Activated CD8-positive, alpha-beta memory T cell treated with anti-CD3 and anti-CD28 coated beads, Interleukin-2, amount 50 U/mL, for 24 hours (primary cell): ENCODE data around the gene HOXA1.

Experiments
- DNase-seq: peaks from one replicate; pipeline ENCODE4 v3.0.0-alpha.2; 2020; ENCODE audit errors: extremely low read depth

The HOXA1 gene

DNA sequence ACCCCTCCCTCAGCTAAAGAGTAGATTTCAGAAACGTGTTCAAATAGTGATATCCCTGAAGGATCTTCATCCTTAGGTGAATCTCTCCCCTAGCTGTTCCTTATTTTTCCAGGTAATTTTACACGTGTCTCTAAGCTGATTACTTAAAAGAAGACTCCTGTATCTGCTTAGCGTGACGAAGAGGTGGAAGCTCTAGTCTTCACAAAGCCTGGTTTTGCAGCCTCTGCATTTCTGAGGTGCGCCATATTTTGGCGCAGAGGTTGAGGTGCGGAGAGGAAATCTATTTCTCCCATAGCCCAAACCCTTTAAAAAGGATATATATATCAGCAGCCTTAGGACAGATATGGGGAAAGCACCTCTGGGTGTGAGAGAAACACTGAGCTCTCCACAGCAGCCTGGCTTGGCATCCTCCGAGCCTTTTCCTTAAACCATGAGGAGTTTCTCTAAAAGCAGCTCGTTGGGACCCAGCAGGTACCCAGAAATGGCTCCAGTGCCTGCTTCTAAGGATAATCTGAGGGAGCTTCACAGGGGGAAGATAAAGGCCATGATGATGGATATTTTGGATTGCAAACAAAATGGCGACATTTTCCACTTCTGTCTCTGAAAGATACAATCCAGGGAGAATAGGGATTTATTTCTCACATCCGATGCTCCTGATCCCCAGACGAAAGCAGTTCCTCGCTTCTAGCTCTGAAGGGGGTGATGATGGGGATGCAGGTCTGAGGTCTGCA lies 9.7 kb upstream of the HOXA1 start:
- DNase-seq: no peak

DNA sequence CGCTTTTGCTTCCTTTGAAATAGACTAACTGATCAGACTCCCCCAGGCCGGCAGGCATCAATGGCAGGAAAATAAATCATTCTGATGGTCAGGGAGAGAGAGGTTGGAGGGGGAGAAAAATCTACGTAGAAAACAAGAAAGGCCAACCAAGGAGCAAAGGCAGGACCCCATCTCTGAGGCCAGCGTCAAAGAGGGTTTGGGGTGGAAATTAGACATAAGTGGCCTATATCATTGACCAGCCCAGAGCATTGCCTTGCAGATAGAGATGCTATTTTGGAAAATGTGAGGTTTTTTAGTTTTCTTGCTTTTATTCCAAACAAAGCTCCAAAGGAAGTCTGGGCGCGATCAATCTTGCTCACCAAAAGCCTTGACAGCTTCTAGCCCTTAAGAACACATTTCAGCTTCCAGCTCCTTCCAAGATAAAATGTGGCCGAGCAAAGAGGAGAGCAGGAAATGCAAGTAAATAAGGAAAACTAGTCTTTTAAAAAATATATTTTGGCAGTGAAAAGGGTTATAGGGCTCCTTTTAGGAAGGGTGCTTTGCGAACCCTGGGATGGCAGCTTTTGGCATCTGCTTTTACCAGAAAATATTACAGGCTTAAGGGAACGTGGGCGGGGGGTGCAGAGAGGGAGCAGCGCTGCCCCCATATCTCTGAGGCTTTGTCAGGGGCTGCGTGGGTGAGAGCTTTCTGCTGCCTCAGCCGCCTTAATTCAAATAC lies 8.7 kb upstream of the HOXA1 start:
- DNase-seq: no peak

DNA sequence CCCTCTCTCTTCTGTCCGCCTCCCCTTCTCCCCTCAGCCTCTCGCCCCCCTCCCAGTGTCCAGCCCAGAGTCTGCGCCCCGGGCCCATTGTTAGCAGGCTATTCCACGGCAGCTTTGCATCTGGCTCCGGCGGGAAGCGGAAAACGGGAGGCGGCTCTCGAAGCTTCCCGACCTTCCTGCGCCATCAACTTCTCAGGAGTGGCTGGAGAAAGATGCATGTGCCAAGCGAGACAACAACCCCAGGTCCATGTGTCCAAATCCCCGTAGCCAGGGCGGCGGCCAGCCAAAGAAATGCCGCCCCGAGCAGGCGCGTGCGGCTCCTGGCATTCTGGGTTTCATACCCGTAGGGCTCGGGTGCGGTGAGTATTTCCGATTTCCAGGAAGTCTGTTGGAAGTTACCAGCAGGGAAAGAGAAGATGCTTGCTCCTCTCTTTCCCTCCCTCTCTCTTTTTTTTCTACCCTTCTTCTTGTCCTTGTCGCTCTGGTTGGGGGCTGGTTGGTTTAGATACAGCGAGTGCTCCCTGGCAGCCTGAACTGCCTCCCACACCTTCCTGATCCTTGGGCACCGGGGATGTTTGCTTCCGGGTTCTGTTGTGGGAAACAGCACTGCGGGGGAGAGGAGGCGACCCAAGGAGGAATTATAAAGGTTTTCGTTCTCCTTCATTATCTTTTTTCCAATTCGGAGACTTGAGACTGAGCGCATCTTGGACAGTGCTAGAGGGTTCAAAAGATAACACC lies 7.9 kb upstream of the HOXA1 start:
- DNase-seq: no peak

DNA sequence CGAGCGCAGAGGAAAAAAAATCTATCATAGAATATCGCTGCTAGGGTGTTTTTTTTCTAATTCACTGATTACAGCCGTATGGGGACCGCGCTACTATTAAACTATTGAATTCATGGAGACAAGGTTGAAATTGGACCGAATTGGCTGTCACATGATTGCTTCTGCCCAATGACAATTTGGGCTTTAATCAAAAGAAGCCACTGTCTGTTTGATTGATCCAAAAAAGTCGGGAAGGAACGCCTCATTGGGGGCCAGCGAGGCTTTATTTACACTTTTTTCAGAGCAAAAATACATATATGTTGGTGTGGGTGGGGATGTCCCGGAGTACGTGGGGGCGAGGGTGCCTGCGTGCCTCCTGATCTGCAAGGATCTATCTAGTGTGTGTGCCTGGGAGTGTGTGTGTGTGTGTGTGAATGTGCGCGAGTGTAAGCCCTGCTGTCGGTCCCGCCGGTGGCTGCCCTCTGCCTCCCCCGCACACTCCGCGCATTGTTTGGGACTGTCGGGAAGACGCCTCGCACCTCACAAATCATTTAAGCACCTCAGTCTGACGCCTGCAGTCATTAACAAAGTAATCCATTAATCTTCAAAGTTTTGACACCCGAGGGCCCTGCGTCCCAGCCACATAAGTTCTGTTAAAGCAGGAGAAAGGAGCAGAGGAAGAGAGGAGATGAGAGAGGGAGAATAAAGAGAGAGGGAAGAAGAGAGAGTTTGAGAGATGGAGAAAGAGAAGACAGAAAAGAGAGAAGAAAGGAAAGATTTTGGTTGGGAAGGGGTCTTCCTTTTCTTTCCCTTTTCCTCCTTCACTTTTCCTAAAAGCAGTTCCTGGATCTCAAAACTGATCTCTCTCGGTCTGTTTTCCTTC lies 7.0 kb upstream of the HOXA1 start, which contains the start of gene HOXA2:
Gene HOXA2 (minus strand): TSS at position 103 of the 862 bp plus-strand sequence. CDS start 183 bp downstream, outside the sequence.
- DNase-seq: no peak

DNA sequence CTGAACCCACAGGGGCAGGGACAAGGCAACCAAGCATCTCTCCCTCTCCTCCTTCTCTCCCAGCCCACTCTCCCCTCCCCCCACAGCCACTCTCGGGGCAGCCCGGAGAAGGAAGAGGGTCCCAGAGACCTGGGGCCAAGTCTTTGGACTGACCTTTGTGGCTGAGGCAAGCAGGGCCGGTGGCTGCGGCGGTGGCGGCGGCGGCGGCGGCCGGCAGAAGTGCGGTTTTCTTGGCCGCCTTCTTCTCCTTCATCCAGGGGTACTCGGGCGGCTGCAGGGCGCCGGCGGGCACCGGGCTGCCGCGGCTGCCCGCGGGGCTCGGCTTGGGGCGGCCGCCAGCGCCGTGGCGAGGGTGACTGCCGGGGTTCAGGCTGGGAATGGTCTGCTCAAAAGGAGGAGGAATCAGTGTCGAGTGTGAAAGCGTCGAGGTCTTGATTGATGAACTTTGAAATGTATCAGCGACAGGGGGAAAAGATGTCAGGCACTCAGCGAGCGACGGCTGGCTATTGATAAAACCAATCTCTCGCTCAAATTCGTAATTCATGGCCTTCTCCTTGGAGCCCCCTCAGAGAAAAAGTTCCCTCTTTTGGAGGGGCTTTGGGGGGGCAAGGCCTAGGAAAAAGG lies 6.3 kb upstream of the HOXA1 start:
- no peak for DNase-seq

DNA sequence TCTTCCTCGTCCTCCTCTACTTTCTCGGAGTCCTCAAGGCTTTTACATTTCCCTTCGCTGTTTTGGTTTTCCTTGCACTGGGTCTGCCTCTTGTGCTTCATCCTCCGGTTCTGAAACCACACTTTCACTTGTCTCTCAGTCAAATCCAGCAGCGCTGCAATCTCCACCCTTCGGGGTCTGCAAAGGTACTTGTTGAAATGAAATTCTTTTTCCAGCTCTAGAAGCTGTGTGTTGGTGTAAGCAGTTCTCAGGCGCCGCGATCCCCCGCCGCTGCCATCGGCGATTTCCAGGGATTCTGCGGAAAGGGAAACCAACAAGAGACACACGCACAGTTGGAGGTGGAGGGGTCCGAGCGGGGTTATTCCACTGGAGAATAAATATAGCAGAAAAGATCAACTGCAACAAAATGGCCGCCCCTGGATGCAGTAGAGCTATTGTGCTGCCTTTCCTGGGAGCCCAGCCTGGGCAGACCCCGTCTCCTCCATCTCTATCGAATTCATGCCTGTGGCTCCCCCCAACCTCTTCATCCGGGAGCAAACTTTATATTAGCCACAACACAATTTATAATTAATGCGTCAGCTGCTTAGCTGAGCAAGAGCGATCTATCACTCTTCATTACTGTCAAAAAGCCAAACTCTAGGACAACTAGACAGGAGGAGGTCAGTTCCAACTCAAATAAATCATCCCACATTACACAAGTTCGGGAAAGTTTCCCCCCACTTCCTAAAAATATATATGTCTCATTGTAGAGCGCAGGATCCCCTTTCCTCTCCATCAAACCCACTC lies 5.6 kb upstream of the HOXA1 start:
- DNase-seq: no peak

DNA sequence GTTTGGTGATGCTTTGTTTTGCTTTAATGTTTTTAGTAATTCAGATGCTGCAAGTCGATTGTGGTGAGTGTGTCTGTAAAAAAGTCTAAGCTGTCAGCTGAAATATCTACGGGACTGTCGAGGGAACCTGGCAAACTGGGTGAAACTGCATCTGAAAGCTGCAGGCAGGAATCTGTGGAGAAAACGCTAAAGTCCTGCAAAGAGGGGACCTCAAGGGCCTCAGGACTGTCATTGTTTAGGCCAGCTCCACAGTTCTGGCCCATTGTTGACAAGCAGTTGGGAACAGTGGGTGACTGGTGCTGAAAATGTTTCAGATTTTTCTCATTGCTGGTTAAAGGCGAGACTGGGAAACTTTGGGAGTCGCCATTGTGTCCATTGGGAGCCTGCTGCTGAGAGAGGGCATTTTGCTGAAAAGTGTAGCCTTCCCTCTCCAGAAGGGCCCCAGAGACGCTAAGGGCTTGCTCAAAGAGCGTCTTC lies 4.9 kb upstream of the HOXA1 start:
- no peak for DNase-seq

DNA sequence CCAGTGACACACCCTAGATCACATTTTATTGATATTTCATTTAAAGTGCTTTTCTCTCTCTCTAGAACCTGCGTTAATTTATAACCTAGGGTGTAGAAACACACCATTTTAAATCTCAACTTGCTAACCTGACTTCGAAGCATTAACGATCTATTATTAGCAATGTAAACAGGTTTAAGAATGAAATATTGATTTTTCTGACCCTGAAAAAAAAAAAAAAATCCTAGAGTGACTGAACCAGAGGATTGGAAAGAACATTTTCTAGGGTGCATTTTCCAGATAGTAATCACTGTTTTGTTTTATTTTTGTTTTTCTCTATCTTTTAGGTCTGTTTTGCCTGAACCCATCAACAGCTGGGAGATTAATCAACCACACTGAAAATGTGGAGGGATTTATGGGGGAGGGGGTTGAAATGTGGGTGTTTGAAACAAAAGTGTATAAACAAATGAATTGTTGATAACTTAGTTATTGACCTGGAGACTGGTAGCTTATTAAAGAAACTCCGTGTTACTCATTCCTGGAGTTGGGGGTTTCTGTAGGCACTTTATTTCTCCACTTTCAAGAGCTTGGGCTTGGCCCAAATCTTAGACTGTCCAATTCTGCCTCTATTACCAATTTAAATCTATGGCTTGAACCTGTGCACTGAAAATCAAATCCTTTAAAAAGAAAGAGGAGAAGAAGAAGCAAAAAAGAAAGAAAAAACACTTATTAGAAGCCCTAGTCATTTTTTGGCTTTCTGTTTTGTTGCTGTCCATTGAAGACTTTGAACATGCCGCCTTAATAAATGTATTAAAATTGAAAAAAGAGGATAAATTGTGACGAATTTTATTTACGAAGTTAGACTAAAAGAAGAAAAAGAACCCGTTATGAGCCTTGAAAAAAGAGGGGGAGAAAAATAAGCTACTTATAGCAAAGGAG lies 3.9 kb upstream of the HOXA1 start:
- DNase-seq: no peak

DNA sequence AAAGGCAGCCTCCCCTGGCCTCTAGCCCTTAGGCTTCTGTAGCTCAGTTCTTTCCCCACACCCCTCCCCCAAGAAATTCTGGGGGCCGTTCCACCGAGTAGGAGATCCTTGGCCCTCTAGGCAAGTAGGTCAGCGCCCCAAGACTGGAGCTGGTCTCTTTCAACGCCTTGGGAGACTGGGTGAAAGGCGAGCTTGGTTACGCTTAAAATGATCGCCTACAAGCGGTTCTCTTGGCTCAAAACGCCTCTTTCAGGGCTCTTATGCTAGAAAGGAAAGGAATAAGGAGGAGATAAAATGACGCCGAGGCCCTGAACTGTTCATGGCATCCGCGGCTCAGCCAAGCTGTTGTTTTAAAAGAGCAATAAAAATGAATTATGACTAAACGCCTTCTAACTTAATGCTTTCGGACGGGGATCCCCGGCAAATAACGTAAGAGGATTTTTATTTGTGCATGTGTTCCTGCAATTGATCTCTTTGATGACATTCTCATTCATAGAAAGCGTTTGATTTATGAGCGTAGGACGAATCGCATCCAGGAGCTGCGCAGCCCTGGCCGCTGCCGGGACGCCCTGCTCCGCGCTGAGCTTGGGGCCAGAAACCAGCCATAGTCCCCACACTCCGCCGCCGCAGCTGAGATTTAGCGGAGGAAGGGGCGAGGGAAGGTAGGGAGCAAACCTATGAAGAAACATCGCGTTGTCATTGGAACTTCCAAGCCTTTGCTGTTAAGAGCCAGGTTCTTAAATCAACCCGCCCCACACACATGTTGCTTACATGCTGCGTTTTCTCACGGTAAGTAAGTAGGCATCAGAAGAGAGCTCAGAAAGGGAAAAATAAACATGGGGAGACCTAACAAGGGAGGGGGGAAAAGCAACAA lies 3.0 kb upstream of the HOXA1 start:
- no peak for DNase-seq

DNA sequence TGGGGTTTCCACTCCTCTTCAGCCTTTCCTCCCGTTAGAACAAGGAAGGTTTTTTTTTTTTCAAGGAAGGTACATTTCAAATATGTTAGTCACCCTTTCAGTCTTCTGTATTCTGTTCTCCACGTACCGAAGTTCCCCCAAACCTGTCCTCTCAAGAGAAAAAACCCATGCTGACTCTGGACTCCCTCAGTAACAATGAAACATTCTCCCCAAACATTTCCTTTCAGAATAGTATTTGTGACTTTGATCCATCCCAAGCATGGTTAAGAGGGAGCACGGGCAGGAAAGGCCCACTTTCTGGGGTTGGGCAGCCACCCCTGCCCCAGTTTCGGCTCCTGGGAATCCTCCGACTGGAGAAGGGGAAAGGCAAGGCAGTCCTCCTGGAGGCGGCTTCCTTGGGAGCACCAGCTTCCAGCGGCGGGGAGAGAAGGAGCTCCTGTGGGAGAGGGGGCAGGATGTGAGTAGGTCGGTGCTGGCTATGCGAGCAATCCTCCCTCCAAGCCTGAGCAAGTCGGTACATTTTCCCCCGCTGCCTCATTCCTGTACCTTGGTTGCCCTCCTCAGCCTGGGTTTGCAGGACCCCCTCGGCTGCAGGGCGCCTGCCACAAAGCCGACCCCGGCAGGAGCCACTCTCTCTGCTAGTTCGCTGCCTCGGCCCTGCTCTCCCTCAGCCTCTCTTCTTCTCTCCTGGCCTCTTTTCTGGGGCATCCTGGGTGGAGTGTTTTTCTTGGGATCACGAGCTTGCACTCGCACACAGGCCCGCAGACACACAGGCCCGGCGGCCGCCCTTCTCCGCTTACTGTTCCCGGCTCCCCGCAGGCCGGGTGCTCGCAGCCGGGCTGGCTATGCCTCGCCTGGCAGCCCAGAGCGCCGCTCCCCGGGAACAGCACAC lies 2.1 kb upstream of the HOXA1 start:
- DNase-seq: no peak

DNA sequence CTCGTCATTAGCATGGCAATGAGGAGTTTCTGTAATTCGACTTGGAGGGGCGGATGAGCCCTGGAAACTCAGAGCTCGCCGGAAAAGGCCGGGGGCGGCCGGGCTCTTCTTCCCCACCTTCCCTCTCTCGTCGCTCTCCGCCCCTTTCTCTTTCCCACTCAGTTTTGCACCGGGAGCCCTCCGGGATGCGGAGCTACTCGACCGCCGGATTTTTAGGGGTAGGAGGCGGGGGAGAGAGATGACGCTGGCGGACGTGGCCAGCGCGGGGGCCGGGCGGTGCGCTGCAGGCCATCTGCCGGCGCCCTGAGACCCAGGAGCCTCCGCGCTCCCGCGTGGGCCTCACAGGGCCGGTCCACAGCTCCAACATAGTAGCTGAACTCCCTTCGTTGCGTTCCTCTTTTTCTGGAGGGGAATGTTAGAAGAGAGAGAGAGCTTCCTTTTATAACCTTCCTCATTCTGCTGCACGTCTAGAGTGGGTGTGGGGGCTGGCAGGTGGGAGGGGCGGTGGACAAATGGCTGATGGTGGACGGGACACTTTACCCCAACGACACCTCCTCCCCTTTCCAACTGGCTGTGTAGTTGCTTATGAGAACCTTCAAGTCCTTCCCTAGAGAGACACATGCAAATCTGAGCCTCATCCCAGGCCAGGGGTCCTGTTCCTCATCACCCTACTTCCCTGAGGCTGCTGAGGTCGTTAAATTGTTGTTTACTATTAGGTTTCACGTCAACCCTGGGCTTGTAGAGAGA lies 1.1 kb upstream of the HOXA1 start:
- DNase-seq: no peak

DNA sequence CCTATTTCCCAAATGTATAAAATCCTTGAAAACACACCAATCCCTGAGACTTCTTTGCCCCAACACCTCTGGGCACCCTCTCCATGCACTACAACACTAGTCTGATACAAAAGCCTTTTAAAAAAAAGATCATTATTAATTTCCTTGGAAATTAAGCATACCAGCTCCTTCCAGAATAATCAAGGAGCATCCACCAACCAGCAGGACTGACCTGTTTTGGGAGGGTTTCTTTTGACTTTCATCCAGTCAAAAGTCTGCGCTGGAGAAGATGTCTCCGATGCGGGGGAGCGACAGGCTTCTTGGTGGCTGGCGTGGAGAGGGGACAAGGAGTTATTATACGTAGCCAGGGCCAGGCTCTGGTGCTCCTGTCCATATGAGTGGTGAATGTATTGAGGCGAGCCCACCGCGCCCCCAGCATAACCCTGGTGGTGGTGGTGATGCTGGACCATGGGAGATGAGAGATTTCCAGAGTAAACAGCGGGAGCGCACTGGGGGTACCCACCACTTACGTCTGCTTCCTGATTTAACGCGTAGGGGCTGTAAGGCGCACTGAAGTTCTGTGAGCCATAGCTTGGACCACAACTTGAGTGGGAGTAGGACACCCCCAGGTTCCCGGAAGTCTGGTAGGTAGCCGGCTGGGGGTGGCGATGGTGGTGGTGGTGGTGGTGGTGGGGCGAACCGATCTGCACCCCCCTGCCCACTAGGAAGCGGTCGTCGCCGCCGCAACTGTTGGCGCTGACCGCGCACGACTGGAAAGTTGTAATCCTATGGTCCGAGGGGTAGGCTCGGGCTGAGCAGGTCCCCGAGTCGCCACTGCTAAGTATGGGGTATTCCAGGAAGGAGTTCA lies 527 bp downstream of the HOXA1 start:
- DNase-seq: no peak

DNA sequence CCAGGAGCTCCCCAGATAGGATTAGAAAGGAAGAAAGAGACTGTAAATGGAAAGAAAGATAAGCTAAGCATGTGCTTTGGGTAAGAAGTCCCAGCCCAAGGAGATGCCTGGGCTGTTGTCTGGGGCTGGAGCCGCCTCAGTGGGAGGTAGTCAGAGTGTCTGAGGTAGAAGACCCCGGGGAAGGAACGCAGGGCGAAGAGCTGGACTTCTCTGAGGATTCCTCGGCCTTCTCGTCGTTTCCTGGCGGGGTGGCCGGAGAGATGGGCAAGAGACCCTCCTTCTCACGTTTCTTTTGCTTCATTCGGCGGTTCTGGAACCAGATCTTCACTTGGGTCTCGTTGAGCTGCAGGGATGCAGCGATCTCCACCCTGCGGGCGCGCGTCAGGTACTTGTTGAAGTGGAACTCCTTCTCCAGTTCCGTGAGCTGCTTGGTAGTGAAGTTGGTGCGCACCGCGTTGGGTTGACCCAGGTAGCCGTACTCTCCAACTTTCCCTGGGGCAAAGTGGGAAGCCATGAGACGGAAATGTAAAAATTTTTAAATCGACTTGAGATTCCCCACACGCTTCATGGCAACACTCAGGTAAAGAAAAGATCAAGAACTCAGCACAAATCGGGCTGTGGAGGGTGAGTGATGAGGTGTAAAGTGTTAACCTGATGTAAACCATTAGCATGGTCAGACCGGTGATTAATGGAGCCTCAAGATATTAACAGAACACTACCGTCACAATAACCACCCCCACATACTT lies 1.3 kb downstream of the HOXA1 start:
- DNase-seq: no peak

DNA sequence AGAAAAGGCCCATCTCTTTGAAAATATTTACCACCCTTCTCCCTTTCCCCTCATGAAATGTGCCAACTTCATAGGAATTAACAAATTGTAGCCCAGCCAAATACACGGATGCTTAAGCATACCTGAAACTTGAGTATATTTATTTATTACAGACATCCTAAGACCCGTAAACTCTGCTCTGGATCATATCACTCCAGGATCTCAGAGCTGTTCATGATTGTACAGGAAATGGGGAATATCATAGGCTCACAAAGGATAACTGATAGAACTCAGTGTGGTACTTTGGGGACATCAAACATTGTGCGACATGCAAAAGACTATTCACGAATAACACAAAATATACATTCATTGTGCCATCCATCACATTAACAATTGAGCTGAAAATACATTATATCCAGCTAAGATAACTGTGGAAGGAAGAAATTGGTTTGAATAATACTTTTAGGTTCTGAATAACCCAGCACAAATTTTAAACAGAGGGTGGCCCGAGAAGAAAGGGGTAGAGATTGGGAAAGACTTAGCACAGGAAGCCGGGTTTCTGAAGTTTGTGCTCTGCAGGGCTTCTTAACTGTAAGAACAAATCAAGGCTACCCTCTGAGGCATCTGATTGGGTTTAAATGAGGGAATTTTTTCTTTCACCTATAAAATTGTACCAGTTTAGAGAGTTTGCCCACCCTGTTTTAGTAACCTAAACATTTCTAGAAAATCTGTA lies 2.5 kb downstream of the HOXA1 start:
- DNase-seq: no peak
